Mesodermal cell (in vitro differentiated cells): Measurements from ENCODE around the gene SGMS1.
"Not testable (repeated sequence)": the region's sequence is repeated elsewhere in the genome, so short reads cannot be mapped to it uniquely, and the experiment has no call there.

Experiments
- H3K27ac ChIP-seq: 2 replicates; pipeline ENCODE4 v1.7.0; 2013; ENCODE audit warnings: mild to moderate bottlenecking, low read depth, low read length, moderate library complexity; ENCODE audit not compliant: severe bottlenecking
- H3K36me3 ChIP-seq: 2 replicates; pipeline ENCODE4 v1.7.1; 2013; ENCODE audit warnings: mild to moderate bottlenecking, low read length, moderate library complexity; ENCODE audit not compliant: control insufficient read depth, insufficient read depth
- H3K4me1 ChIP-seq: one replicate; pipeline ENCODE4 v1.7.1; 2013; ENCODE audit warnings: mild to moderate bottlenecking, low read length; ENCODE audit not compliant: insufficient read depth, control insufficient read depth, poor library complexity, severe bottlenecking
- H3K4me3 ChIP-seq: 2 replicates; pipeline ENCODE4 v1.7.0; 2013; ENCODE audit warnings: low read length, control low read depth, mild to moderate bottlenecking; ENCODE audit not compliant: insufficient read depth, poor library complexity, severe bottlenecking; ENCODE audit errors: extremely low read depth
- H3K9me3 ChIP-seq: 2 replicates; pipeline ENCODE4 v1.7.1; 2013; ENCODE audit warnings: mild to moderate bottlenecking, low read length, moderate library complexity; ENCODE audit not compliant: control insufficient read depth
- WGBS, 2 experiments: methylation state at CpG; one replicate each; pipeline ENCODE4 v1.1.5; 2013; ENCODE audit warnings: missing lambda C conversion rate in 2 of 2; ENCODE audit not compliant: insufficient coverage in 2 of 2; 5-methylcytosine and 5-hydroxymethylcytosine counted together

Gene SGMS1

GRCh38 chr10:50568750-50569149 is 55.0 kb downstream of the SGMS1 start:
- H3K27ac ChIP-seq, H3K4me3 ChIP-seq, H3K36me3 ChIP-seq, H3K9me3 ChIP-seq, H3K4me1 ChIP-seq: not testable (repeated sequence)
- WGBS, 2 experiments: 100% methylated on average over 1 to 2 of the region's 4 CpGs

- no peak overlapping the region for H3K4me3 ChIP-seq
- 67 to 86% methylated on average over 1 to 3 of the region's 3 CpGs for WGBS, 2 experiments
- no peaks in the 10 kb centered on the region for H3K36me3 ChIP-seq
- H3K9me3 ChIP-seq: no peaks in the 10 kb centered on the region
- no peaks in the 10 kb centered on the region for H3K4me1 ChIP-seq
- H3K27ac ChIP-seq: no peak overlapping the region
Measured at GRCh38 chr10:50567384-50567783, 56.4 kb downstream of the SGMS1 start.

- Histone ChIP-seq H3K27ac (no peak overlapping the region), H3K9me3 (no peaks in the 10 kb centered on the region), H3K36me3 (no peaks in the 10 kb centered on the region), H3K4me3 (no peak overlapping the region), H3K4me1 (no peaks in the 10 kb centered on the region)
- no CpG with 5 or more reads among the region's 1 CpG for WGBS, 2 experiments
Measured at GRCh38 chr10:50566150-50566549, 57.6 kb downstream of the SGMS1 start.

- Histone ChIP-seq H3K9me3 (no peaks in the 10 kb centered on the region), H3K27ac (no peak overlapping the region), H3K4me3 (no peak overlapping the region), H3K4me1 (no peaks in the 10 kb centered on the region), H3K36me3 (no peaks in the 10 kb centered on the region)
- 98 to 100% methylated on average over 6 of the region's 9 CpGs for WGBS, 2 experiments
Measured at GRCh38 chr10:50565301-50566083, 58.3 kb downstream of the SGMS1 start.

- Histone ChIP-seq H3K4me1 (no peaks in the 10 kb centered on the region), H3K9me3 (no peaks in the 10 kb centered on the region)
- 51 to 64% methylated on average over 4 of the region's 5 CpGs for WGBS, 2 experiments
Measured at GRCh38 chr10:50563906-50564305, 59.9 kb downstream of the SGMS1 start.

GRCh38 chr10:50561816-50562215 is 61.9 kb downstream of the SGMS1 start:
- Histone ChIP-seq H3K27ac (no peak overlapping the region), H3K36me3 (no peaks in the 10 kb centered on the region), H3K9me3 (no peaks in the 10 kb centered on the region), H3K4me3 (no peak overlapping the region), H3K4me1 (no peaks in the 10 kb centered on the region)
- WGBS, 2 experiments: 90% methylated on average over 1 to 2 of the region's 2 CpGs

More at GRCh38 chr10:50563906-50564305, 59.9 kb downstream of the SGMS1 start:
- Histone ChIP-seq H3K36me3 (no peaks in the 10 kb centered on the region), H3K27ac (no peak overlapping the region), H3K4me3 (no peak overlapping the region)

GRCh38 chr10:50561266-50561665 is 62.5 kb downstream of the SGMS1 start:
- no peak overlapping the region for H3K4me3 ChIP-seq
- no peaks in the 10 kb centered on the region for H3K4me1 ChIP-seq
- H3K9me3 ChIP-seq: no peaks in the 10 kb centered on the region
- no peaks in the 10 kb centered on the region for H3K36me3 ChIP-seq
- 90 to 94% methylated on average over 3 of the region's 5 CpGs for WGBS, 2 experiments
- no peak overlapping the region for H3K27ac ChIP-seq

- H3K4me3 ChIP-seq: no peak overlapping the region
- no peaks in the 10 kb centered on the region for H3K9me3 ChIP-seq
- H3K27ac ChIP-seq: no peak overlapping the region
- no peaks in the 10 kb centered on the region for H3K36me3 ChIP-seq
- no CpG with 5 or more reads among the region's 1 CpG for WGBS, 2 experiments
- no peaks in the 10 kb centered on the region for H3K4me1 ChIP-seq
Measured at GRCh38 chr10:50560370-50560769, 63.4 kb downstream of the SGMS1 start.

- Histone ChIP-seq H3K36me3 (no peaks in the 10 kb centered on the region), H3K4me1 (no peaks in the 10 kb centered on the region), H3K27ac (no peak overlapping the region), H3K9me3 (no peaks in the 10 kb centered on the region), H3K4me3 (no peak overlapping the region)
- WGBS, 2 experiments: 85 to 88% methylated on average over 4 to 5 of the region's 5 CpGs
Measured at GRCh38 chr10:50558371-50558770, 65.4 kb downstream of the SGMS1 start.

- Histone ChIP-seq H3K4me3 (no peak overlapping the region), H3K4me1 (no peaks in the 10 kb centered on the region), H3K27ac (no peak overlapping the region), H3K36me3 (no peaks in the 10 kb centered on the region), H3K9me3 (no peaks in the 10 kb centered on the region)
- WGBS, 2 experiments: no CpG with 5 or more reads among the region's 1 CpG
Measured at GRCh38 chr10:50557130-50557682, 66.5 kb downstream of the SGMS1 start.
